HepG2 (cell line): ENCODE data around the gene ZNF547. TPM values are rescaled to one million over a fixed set of nuclear protein-coding genes. Genes with fewer than 3 reads are reported as not detected.

Source experiments
- ATAD3A ChIP-seq: sonication (generic); formaldehyde crosslinking; IDR thresholded peaks from 2 replicates; pipeline ENCODE4 v1.4.0; 2020; ENCODE audit warnings: missing genetic modification reagents
- HBP1 ChIP-seq: IDR thresholded peaks from 2 replicates; pipeline ENCODE4 v1.6.1; 2016; ENCODE audit warnings: low read depth, control low read depth
- HIC2 ChIP-seq: sonication (generic); formaldehyde crosslinking; IDR thresholded peaks from 2 replicates; pipeline ENCODE4 v1.9.0; 2022; ENCODE audit warnings: low read depth, missing genetic modification reagents
- MTA1 ChIP-seq: sonication (generic); formaldehyde crosslinking; IDR thresholded peaks from 2 replicates; pipeline ENCODE4 v1.4.0; 2020; ENCODE audit warnings: missing genetic modification reagents, mild to moderate bottlenecking, borderline replicate concordance
- NFIC ChIP-seq: IDR thresholded peaks from 2 replicates; pipeline ENCODE4 v1.6.1; 2012; ENCODE audit warnings: mild to moderate bottlenecking, low read length, inconsistent platforms
- NRL ChIP-seq: sonication (generic); formaldehyde crosslinking; IDR thresholded peaks from 2 replicates; pipeline ENCODE4 v1.5.0; 2020; ENCODE audit warnings: missing genetic modification reagents, mild to moderate bottlenecking, moderate library complexity, borderline replicate concordance
- RFX1 ChIP-seq: fragments of 450-650 bp; IDR thresholded peaks from 2 replicates; pipeline ENCODE4 v1.6.1; 2017
- SNAPC5 ChIP-seq: sonication (generic); formaldehyde crosslinking; IDR thresholded peaks from 2 replicates; pipeline ENCODE4 v1.8.1; 2023; ENCODE audit warnings: mild to moderate bottlenecking, missing genetic modification reagents, borderline replicate concordance
- TOPORS ChIP-seq: sonication (generic); formaldehyde crosslinking; IDR thresholded peaks from 2 replicates; pipeline ENCODE4 v1.8.0; 2023; ENCODE audit warnings: mild to moderate bottlenecking, missing genetic modification reagents
- ZFP91 ChIP-seq: sonication (generic); formaldehyde crosslinking; IDR thresholded peaks from 2 replicates; pipeline ENCODE4 v1.9.0; 2022; ENCODE audit warnings: missing genetic modification reagents, mild to moderate bottlenecking, borderline replicate concordance
- ZNF235 ChIP-seq: sonication (generic); formaldehyde crosslinking; IDR thresholded peaks from 2 replicates; pipeline ENCODE4 v1.8.1; 2023; ENCODE audit warnings: mild to moderate bottlenecking, missing genetic modification reagents, borderline replicate concordance
- ZNF263 ChIP-seq: sonication (generic); formaldehyde crosslinking; IDR thresholded peaks from 2 replicates; pipeline ENCODE4 v1.4.0; 2020; ENCODE audit warnings: missing genetic modification reagents
- ZNF280B ChIP-seq: sonication (generic); formaldehyde crosslinking; IDR thresholded peaks from 2 replicates; pipeline ENCODE4 v1.5.0; 2020; ENCODE audit warnings: missing genetic modification reagents, mild to moderate bottlenecking, borderline replicate concordance
- ZNF468 ChIP-seq: sonication (generic); formaldehyde crosslinking; IDR thresholded peaks from 2 replicates; pipeline ENCODE4 v1.8.0; 2022; ENCODE audit warnings: mild to moderate bottlenecking, moderate library complexity, missing genetic modification reagents
- ZNF703 ChIP-seq: sonication (generic); formaldehyde crosslinking; IDR thresholded peaks from 2 replicates; pipeline ENCODE4 v1.5.1; 2020; ENCODE audit warnings: missing genetic modification reagents, mild to moderate bottlenecking, moderate library complexity, borderline replicate concordance
- ZNF704 ChIP-seq: sonication (generic); formaldehyde crosslinking; IDR thresholded peaks from 2 replicates; pipeline ENCODE4 v1.8.1; 2023; ENCODE audit warnings: mild to moderate bottlenecking, inconsistent platforms, moderate library complexity, missing genetic modification reagents, borderline replicate concordance
- ZNF761 ChIP-seq: sonication (generic); formaldehyde crosslinking; conservative IDR thresholded peaks from 2 replicates; pipeline ENCODE4 v1.4.0; 2020; ENCODE audit warnings: mild to moderate bottlenecking, missing genetic modification reagents
- ZNF766 ChIP-seq: sonication (generic); formaldehyde crosslinking; IDR thresholded peaks from 2 replicates; pipeline ENCODE4 v1.5.0; 2020; ENCODE audit warnings: missing genetic modification reagents, borderline replicate concordance
- ZNF782 ChIP-seq: sonication (generic); formaldehyde crosslinking; IDR thresholded peaks from 2 replicates; pipeline ENCODE4 v1.4.0; 2020; ENCODE audit warnings: missing genetic modification reagents, mild to moderate bottlenecking, borderline replicate concordance
- ZSCAN20 ChIP-seq: sonication (generic); formaldehyde crosslinking; IDR thresholded peaks from 2 replicates; pipeline ENCODE4 v1.4.0; 2020; ENCODE audit warnings: missing genetic modification reagents, mild to moderate bottlenecking, borderline replicate concordance
- polyA plus RNA-seq, 8 experiments: library from polyadenylated mRNA; depleted of rRNA in 3 of 8; stranded (reverse) in 7 of 8; unstranded in 1 of 8; fragments of >200 nt; fragmentation: Illumina TruSeq in 4 of 8; extraction: Trizol in 4 of 8; gene quantifications; 2 replicates each; pipeline versions ENCODE4 v1.2.1 to v1.2.3, GENCODE V29; 2011 to 2016; ENCODE audit warnings: low read depth in 4 of 8, missing spikeins in 1 of 8, mixed read lengths in 1 of 8; ENCODE audit not compliant: insufficient read depth in 1 of 8
- total RNA-seq, 5 experiments: library from RNA; depleted of rRNA; stranded (reverse); fragments of >200 nt; fragmentation: Illumina TruSeq; extraction: Trizol; gene quantifications; 2 replicates each; pipeline ENCODE4 v1.2.3, GENCODE V29; 2016; ENCODE audit warnings: low read depth in 1 of 5

Gene ZNF547
- total and polyA plus RNA-seq, 2 of the 13 experiments (the other 11 are each of a cell fraction or from before 2014, with no cell fraction given), result 2.0 to 2.6 TPM

- TF ChIP-seq ZNF235, result no peak
- no peak for TF ChIP-seq ZNF263 (CRISPR knock-in tag)
- no peak for TF ChIP-seq SNAPC5
- peak; percentile 80; the same call in 1 of the 2 replicates for TF ChIP-seq MTA1
- no peak for TF ChIP-seq NFIC
- no peak; the same call in 1 of the 2 replicates for TF ChIP-seq ZNF761
- TF ChIP-seq RFX1, result peak; percentile 68
- no peak for TF ChIP-seq ZSCAN20 (CRISPR knock-in tag)
- no peak for TF ChIP-seq ATAD3A (CRISPR knock-in tag)
- TF ChIP-seq ZFP91 (CRISPR knock-in tag), result peak; percentile 97; the same call in 1 of the 2 replicates
- no peak for TF ChIP-seq ZNF703 (CRISPR knock-in tag)
- no peak for TF ChIP-seq ZNF704 (CRISPR knock-in tag)
- 0 out of 2 replicates have a peak, but pooled peaks have one; percentile 45 for TF ChIP-seq ZNF782 (CRISPR knock-in tag)
- TF ChIP-seq TOPORS (CRISPR knock-in tag), result no peak
- TF ChIP-seq HIC2, result peak; percentile 28; the same call in 1 of the 2 replicates
- TF ChIP-seq NRL (CRISPR knock-in tag), result peak; percentile 82
- peak; percentile 90 for TF ChIP-seq ZNF280B
- TF ChIP-seq ZNF766 (CRISPR knock-in tag), result no peak
- TF ChIP-seq ZNF468 (CRISPR knock-in tag), result no peak
- peak; percentile 82 for TF ChIP-seq HBP1
Observed at GRCh38 chr19:57389730-57390598, 26.6 kb downstream of the ZNF547 start, which contains the start of gene ZNF548 (continued).
